Measurements from ENCODE around the gene AFF3.

DNA sequence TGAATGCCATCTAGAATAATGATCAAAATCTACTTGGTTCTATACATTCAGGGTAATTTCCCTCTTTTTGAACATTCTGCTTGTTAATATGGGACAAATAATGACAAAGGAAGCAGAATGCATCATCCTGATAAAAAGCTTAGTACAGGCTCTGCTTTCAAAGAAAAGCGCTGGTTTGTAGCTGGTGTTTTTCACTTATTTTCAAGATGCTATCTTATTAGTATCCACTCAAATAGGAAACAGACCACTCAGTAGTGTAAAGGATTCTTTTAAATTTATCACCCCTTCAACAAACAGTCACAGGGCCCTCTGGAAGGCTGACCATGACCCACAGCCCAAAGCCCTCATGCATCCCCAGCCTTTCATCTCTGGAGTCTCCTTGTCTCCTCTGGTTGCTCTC, 18.0 kb upstream of the AFF3 start:
- no peak for TF ChIP-seq CTCF (IDR thresholded peaks at IDR 0.05)
- TF ChIP-seq POLR2A (IDR thresholded peaks at IDR 0.05) = no peak

Data from right lobe of liver (tissue), 4 donors.